ENCODE measurements around the gene FAM83G.

DNA sequence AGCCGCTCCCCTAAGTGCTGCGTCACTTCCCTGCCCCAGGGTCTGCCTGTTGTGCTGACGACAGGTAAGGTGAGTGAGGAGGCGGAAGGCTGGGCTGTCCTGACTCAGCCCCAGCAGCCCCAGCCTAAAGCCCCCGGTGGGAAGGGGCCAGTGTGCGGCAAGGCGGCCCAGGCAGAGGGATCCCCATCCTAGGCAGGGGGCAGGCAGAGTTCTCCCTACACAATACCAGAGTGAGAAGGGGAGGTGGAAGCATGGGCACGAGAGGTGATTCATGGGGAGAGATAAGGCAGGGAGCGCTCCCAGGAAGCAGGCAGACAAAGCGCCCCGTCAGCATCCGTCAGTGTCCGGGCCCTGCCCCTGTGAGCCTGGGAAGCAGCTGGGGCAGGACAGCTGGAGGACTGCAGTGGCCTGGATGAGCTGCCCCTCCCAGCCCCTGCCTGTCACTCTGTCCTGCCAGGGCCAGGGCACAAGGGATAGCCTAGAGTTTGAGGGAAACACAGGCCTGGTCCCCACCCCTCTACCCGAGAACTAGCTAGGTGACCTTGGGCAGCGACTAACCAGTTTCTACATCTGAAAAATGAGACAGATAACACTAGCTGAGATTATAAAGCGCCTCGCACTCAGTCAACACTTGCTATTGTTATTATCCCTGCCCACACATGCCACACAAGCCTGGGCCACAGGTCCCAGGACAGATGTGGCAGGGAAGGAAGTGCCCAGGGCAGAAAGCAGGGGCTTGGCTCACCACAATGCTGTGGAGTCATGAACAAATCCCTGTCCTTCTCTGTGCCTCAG lies 3.8 kb downstream of the FAM83G start:
- TF ChIP-seq, protein P1, sequence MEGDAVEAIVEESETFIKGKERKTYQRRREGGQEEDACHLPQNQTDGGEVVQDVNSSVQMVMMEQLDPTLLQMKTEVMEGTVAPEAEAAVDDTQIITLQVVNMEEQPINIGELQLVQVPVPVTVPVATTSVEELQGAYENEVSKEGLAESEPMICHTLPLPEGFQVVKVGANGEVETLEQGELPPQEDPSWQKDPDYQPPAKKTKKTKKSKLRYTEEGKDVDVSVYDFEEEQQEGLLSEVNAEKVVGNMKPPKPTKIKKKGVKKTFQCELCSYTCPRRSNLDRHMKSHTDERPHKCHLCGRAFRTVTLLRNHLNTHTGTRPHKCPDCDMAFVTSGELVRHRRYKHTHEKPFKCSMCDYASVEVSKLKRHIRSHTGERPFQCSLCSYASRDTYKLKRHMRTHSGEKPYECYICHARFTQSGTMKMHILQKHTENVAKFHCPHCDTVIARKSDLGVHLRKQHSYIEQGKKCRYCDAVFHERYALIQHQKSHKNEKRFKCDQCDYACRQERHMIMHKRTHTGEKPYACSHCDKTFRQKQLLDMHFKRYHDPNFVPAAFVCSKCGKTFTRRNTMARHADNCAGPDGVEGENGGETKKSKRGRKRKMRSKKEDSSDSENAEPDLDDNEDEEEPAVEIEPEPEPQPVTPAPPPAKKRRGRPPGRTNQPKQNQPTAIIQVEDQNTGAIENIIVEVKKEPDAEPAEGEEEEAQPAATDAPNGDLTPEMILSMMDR (IDR thresholded peaks at IDR 0.05): no peak
- TF ChIP-seq POLR2A (IDR thresholded peaks at IDR 0.05): no peak
